ENCODE results near the gene NBL1. TPM values are rescaled to one million over a fixed set of nuclear protein-coding genes. Genes with fewer than 3 reads are reported as not detected.

The NBL1 gene
- total RNA-seq, 4 donors from 2014 or later = 54.1 to 222 (median 71.1) TPM

- no peaks in the 10 kb centered on the region for H3K36me3 ChIP-seq
- intact Hi-C loops (cut with DNase I; ENCODE audit: low total_unique reads) = no loop called here
- no peak overlapping the region for H3K4me3 ChIP-seq
- H3K27ac ChIP-seq = no peak overlapping the region
- H3K27me3 ChIP-seq = no peaks in the 10 kb centered on the region
- H3K4me1 ChIP-seq = no peaks in the 10 kb centered on the region
- DNase-seq = no peak
- TF ChIP-seq CTCF (IDR thresholded peaks at IDR 0.05) (no peak), POLR2A (IDR thresholded peaks at IDR 0.05) (no peak)
- no peaks in the 10 kb centered on the region for H3K9me3 ChIP-seq
Observed at GRCh38 chr1:19678931-19679453, 34.9 kb downstream of the NBL1 start.

- Histone ChIP-seq H3K27ac (no peak overlapping the region), H3K36me3 (no peaks in the 10 kb centered on the region), H3K4me1 (no peaks in the 10 kb centered on the region), H3K27me3 (no peaks in the 10 kb centered on the region), H3K4me3 (no peak overlapping the region), H3K9me3 (no peaks in the 10 kb centered on the region)
- intact Hi-C loops (cut with DNase I; ENCODE audit: low total_unique reads) = no loop called here
- TF ChIP-seq CTCF (IDR thresholded peaks at IDR 0.05) (no peak), POLR2A (IDR thresholded peaks at IDR 0.05) (no peak)
- DNase-seq = no peak
Observed at GRCh38 chr1:19679691-19680090, 35.6 kb downstream of the NBL1 start.

GRCh38 chr1:19680644-19681043 is 36.5 kb downstream of the NBL1 start:
- H3K9me3 ChIP-seq = no peaks in the 10 kb centered on the region
- intact Hi-C loops (cut with DNase I; ENCODE audit: low total_unique reads) = no loop called here
- H3K36me3 ChIP-seq = no peaks in the 10 kb centered on the region
- DNase-seq = no peak
- H3K4me3 ChIP-seq = no peak overlapping the region
- H3K27me3 ChIP-seq = no peaks in the 10 kb centered on the region
- H3K27ac ChIP-seq = no peak overlapping the region
- no peaks in the 10 kb centered on the region for H3K4me1 ChIP-seq
- TF ChIP-seq CTCF (IDR thresholded peaks at IDR 0.05) (no peak), POLR2A (IDR thresholded peaks at IDR 0.05) (no peak)

GRCh38 chr1:19682257-19682656 is 38.1 kb downstream of the NBL1 start:
- DNase-seq = no peak
- intact Hi-C loops (cut with DNase I; ENCODE audit: low total_unique reads) = no loop called here
- TF ChIP-seq POLR2A (IDR thresholded peaks at IDR 0.05) = no peak
- TF ChIP-seq CTCF (IDR thresholded peaks at IDR 0.05) = no peak
- Histone ChIP-seq H3K9me3 (no peaks in the 10 kb centered on the region), H3K4me3 (no peak overlapping the region), H3K36me3 (no peaks in the 10 kb centered on the region), H3K4me1 (no peaks in the 10 kb centered on the region), H3K27me3 (no peaks in the 10 kb centered on the region), H3K27ac (no peak overlapping the region)

GRCh38 chr1:19682901-19683300 is 38.8 kb downstream of the NBL1 start:
- no peak for DNase-seq
- Histone ChIP-seq H3K27me3 (no peaks in the 10 kb centered on the region), H3K4me1 (no peaks in the 10 kb centered on the region), H3K4me3 (no peak overlapping the region), H3K36me3 (no peaks in the 10 kb centered on the region), H3K27ac (no peak overlapping the region), H3K9me3 (no peaks in the 10 kb centered on the region)
- TF ChIP-seq CTCF (IDR thresholded peaks at IDR 0.05) (no peak), POLR2A (IDR thresholded peaks at IDR 0.05) (no peak)
- intact Hi-C loops (cut with DNase I; ENCODE audit: low total_unique reads) = no loop called here
